ENCODE data around the gene BCR. TPM values are rescaled to one million over a fixed set of nuclear protein-coding genes. Genes with fewer than 3 reads are reported as not detected.

Gene BCR
- total and polyA plus RNA-seq, 2 of the 4 experiments (the other 2 are of a cell fraction): 28.9 to 44.6 TPM

DNA sequence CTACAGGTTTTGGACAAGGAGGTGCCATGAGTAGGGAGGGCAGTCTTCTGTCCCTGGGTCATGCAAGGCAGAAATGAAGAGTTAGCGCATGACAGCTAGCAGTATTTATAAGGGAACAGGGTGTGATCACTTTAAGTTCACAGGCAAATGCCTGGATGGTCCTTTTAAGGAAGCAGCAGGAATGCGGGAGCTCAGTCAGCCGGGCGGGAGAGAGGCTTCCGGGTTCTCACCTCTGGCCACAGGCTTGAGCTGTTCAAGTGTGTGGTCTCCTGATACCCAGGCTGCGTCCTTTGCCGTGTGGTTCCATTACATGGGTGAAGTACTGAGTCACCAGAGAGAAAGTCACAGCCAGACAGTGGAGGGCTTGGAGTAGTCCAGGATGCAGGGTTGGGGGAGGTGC, 105.4 kb downstream of the BCR start:
- POLR2A ChIA-PET (ENCODE audit: unreplicated experiment): no interaction called here
- intact Hi-C loops (cut with micrococcal nuclease): no loop called here
- WGBS, 2 experiments (ENCODE audit: extremely low coverage in 2 of 2, insufficient read length in 1 of 2): 78% methylated on average over 3 of the region's 7 CpGs; no CpG with 5 or more reads in 1 of the 2 experiments

More for the DNA sequence above, 105.4 kb downstream of the BCR start:
- Histone ChIP-seq H3K18ac (ENCODE audit: low read depth, low read length) (no peak overlapping the region), H4K5ac (ENCODE audit: low read depth, low read length) (no peak overlapping the region), H4K20me1 (ENCODE audit: insufficient read depth, low read length) (peaks cover 6% of the 10 kb centered on the region; the same call in 1 of the 2 replicates), H2AK5ac (ENCODE audit: low read depth, low read length) (no peak overlapping the region), H3K27ac (ENCODE audit: insufficient read depth, low read length) (no peak overlapping the region), H2BK120ac (ENCODE audit: low read depth, low read length) (no peak overlapping the region), H3K4me1 (ENCODE audit: control insufficient read depth, insufficient read depth, low read length) (peaks cover 5% of the 10 kb centered on the region; the same call in 1 of the 2 replicates), H3K4me3 (ENCODE audit: insufficient read depth, low read depth, low read length) (no peak overlapping the region), H3K79me1 (ENCODE audit: low read depth in 1 of 2, low read length in 2 of 2) (peaks cover 0 to 7% of the 10 kb centered on the region in 2 experiments; a peak in 1 of 4 replicates), H3K56ac (ENCODE audit: extremely low read depth, insufficient read depth, low read length) (no peak overlapping the region), H2AFZ (replicated peaks; ENCODE audit: low read length, poor library complexity) (no peak overlapping the region), H3K14ac (replicated peaks; ENCODE audit: low read depth, low read length) (no peak overlapping the region), H3K9me3 (ENCODE audit: control insufficient read depth, insufficient read depth, low read length) (no peaks in the 10 kb centered on the region), H3K23ac (ENCODE audit: low read depth, low read length) (no peak overlapping the region), H4K91ac (ENCODE audit: insufficient read depth, low read depth, low read length) (no peak overlapping the region), H3K4me2 (ENCODE audit: low read depth, low read length) (no peak overlapping the region), H3K9ac (ENCODE audit: low read depth, low read length) (no peak overlapping the region), H2BK15ac (ENCODE audit: low read depth, low read length) (no peak overlapping the region), H3K27me3 (ENCODE audit: control insufficient read depth, insufficient read depth, low read length) (no peaks in the 10 kb centered on the region), H3K36me3 (ENCODE audit: control insufficient read depth, insufficient read depth, low read length) (peaks cover 41% of the 10 kb centered on the region), H3K9me1 (ENCODE audit: insufficient read depth, low read length) (0 out of 2 replicates have a peak, but pooled peaks cover 11% of the 10 kb centered on the region), H2BK5ac (ENCODE audit: low read depth, low read length, poor library complexity, severe bottlenecking) (no peak overlapping the region), H2BK20ac (ENCODE audit: low read depth, low read length) (no peak overlapping the region), H2AK9ac (replicated peaks; ENCODE audit: low read depth, low read length, poor library complexity) (peak overlapping the region; percentile 23), H4K8ac (ENCODE audit: low read depth in 2 of 2, low read length in 2 of 2) (no peak overlapping the region), H3K4ac (ENCODE audit: low read depth, low read length) (no peak overlapping the region)
- DNase-seq: peak; percentile 59
- TF ChIP-seq, protein P1, sequence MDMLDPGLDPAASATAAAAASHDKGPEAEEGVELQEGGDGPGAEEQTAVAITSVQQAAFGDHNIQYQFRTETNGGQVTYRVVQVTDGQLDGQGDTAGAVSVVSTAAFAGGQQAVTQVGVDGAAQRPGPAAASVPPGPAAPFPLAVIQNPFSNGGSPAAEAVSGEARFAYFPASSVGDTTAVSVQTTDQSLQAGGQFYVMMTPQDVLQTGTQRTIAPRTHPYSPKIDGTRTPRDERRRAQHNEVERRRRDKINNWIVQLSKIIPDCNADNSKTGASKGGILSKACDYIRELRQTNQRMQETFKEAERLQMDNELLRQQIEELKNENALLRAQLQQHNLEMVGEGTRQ (IDR thresholded peaks at IDR 0.05; ENCODE audit: low read depth, low read length): no peak
- TF ChIP-seq NFE2L2 (IDR thresholded peaks at IDR 0.05; ENCODE audit: low read depth, low read length): no peak
- no peak for TF ChIP-seq BHLHE40 (IDR thresholded peaks at IDR 0.05; ENCODE audit: low read depth, low read length)
- no peak for TF ChIP-seq RFX5 (IDR thresholded peaks at IDR 0.05; ENCODE audit: low read depth, low read length)
- no peak for TF ChIP-seq CEBPB (IDR thresholded peaks at IDR 0.05; ENCODE audit: low read depth, low read length)
- TF ChIP-seq RCOR1 (IDR thresholded peaks at IDR 0.05; ENCODE audit: insufficient replicate concordance, low read length): no peak
- no peak for TF ChIP-seq POLR2A (IDR thresholded peaks at IDR 0.05; ENCODE audit: low read depth, low read length)
- TF ChIP-seq, protein P2, sequence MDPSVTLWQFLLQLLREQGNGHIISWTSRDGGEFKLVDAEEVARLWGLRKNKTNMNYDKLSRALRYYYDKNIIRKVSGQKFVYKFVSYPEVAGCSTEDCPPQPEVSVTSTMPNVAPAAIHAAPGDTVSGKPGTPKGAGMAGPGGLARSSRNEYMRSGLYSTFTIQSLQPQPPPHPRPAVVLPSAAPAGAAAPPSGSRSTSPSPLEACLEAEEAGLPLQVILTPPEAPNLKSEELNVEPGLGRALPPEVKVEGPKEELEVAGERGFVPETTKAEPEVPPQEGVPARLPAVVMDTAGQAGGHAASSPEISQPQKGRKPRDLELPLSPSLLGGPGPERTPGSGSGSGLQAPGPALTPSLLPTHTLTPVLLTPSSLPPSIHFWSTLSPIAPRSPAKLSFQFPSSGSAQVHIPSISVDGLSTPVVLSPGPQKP (IDR thresholded peaks at IDR 0.05; ENCODE audit: borderline replicate concordance, low read depth, low read length): no peak
- no peak for TF ChIP-seq MAZ (IDR thresholded peaks at IDR 0.05; ENCODE audit: borderline replicate concordance, low read depth, low read length)
- TF ChIP-seq, protein P3, sequence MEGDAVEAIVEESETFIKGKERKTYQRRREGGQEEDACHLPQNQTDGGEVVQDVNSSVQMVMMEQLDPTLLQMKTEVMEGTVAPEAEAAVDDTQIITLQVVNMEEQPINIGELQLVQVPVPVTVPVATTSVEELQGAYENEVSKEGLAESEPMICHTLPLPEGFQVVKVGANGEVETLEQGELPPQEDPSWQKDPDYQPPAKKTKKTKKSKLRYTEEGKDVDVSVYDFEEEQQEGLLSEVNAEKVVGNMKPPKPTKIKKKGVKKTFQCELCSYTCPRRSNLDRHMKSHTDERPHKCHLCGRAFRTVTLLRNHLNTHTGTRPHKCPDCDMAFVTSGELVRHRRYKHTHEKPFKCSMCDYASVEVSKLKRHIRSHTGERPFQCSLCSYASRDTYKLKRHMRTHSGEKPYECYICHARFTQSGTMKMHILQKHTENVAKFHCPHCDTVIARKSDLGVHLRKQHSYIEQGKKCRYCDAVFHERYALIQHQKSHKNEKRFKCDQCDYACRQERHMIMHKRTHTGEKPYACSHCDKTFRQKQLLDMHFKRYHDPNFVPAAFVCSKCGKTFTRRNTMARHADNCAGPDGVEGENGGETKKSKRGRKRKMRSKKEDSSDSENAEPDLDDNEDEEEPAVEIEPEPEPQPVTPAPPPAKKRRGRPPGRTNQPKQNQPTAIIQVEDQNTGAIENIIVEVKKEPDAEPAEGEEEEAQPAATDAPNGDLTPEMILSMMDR (conservative IDR thresholded peaks at IDR 0.05; ENCODE audit: low read depth, low read length): no peak
- TF ChIP-seq MXI1 (IDR thresholded peaks at IDR 0.05; ENCODE audit: borderline replicate concordance, low read depth, low read length): no peak
- TF ChIP-seq CHD1 (IDR thresholded peaks at IDR 0.05; ENCODE audit: low read depth, low read length): no peak
- TF ChIP-seq SMC3 (IDR thresholded peaks at IDR 0.05; ENCODE audit: low read depth, low read length): no peak
- TF ChIP-seq FOS (IDR thresholded peaks at IDR 0.05; ENCODE audit: low read depth, low read length): no peak
- CTCF ChIA-PET: interaction anchor here (0.7 kb wide), 1 partner anchor 274 kb away, joined by 4 read pairs; no protein-coding TSS in a partner anchor
- 0 out of 2 replicates have a peak, but pooled peaks have one; percentile 2 for ATAC-seq (ENCODE audit: low read depth)
- BruUV-seq (replicated peaks): no TSS peak
- in situ Hi-C loops (cut with MboI; ENCODE audit: low sequenced_read_pairs) (loop anchor here (25.0 kb wide), 1 partner anchor 323 kb away; no protein-coding TSS in a partner anchor), dilution Hi-C loops (cut with HindIII; ENCODE audit: low sequenced_read_pairs, unreplicated experiment) (no loop called here)

Measured in IMR-90 (cell line).